Prostate gland (tissue), 2 donors: Measurements from ENCODE around the gene CCDC146.

Source experiments
- POLR2A ChIP-seq: fragments of 450-650 bp; IDR thresholded peaks from one replicate; pipeline ENCODE4 v1.6.1; 2016; ENCODE audit warnings: antibody characterized with exemption, mild to moderate bottlenecking
- TF ChIP-seq, protein P1 (sequence below), 4 experiments: fragments of 200-600 bp in 2 of 4; fragments of 450-650 bp in 2 of 4; sonication (generic) in 2 of 4; IDR thresholded peaks; 1 replicate in 3 of 4; 2 replicates in 1 of 4; pipeline ENCODE4 v1.5.1; 2016 to 2019; ENCODE audit warnings: antibody characterized with exemption in 4 of 4, mild to moderate bottlenecking in 2 of 4, moderate library complexity in 2 of 4

DNA sequence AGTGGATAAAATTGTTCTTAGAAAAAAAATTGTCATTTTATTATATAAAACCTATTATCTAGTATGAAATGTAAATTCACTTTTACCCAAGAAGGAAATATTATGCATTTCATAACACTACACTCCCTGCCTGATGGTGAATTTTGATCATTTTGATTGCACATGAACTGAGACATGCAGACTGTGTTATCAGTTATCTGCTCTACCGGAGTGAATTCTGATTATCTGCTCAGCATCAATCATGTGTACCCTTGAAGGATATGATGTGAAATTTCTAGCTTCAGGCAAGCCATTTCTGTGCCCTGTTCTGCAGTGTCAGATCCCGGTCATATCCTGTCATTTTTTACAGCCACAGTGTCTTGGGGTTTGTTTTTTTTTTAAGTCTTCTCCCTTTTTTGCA lies 162.2 kb downstream of the CCDC146 start:
- TF ChIP-seq, protein P1, sequence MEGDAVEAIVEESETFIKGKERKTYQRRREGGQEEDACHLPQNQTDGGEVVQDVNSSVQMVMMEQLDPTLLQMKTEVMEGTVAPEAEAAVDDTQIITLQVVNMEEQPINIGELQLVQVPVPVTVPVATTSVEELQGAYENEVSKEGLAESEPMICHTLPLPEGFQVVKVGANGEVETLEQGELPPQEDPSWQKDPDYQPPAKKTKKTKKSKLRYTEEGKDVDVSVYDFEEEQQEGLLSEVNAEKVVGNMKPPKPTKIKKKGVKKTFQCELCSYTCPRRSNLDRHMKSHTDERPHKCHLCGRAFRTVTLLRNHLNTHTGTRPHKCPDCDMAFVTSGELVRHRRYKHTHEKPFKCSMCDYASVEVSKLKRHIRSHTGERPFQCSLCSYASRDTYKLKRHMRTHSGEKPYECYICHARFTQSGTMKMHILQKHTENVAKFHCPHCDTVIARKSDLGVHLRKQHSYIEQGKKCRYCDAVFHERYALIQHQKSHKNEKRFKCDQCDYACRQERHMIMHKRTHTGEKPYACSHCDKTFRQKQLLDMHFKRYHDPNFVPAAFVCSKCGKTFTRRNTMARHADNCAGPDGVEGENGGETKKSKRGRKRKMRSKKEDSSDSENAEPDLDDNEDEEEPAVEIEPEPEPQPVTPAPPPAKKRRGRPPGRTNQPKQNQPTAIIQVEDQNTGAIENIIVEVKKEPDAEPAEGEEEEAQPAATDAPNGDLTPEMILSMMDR (IDR thresholded peaks at IDR 0.05): no peak
- no peak for TF ChIP-seq POLR2A
